Fibroblast of lung (primary cell): Measurements from ENCODE around the gene SOX13. TPM values are rescaled to one million over a fixed set of nuclear protein-coding genes. Genes with fewer than 3 reads are reported as not detected.

ENCODE experiments used
- DNase-seq, 2 donors: peaks; one replicate each; pipeline versions ENCODE4 v3.0.0 to v3.0.0-alpha.2; 2010; ENCODE audit warnings: low read depth in 2 of 2
- H2AFZ ChIP-seq: 2 replicates; pipeline ENCODE4 v1.5.1; 2012; ENCODE audit warnings: low read length, control low read depth, inconsistent platforms
- H3K27ac ChIP-seq: 2 replicates; pipeline ENCODE4 v1.5.1; 2011; ENCODE audit warnings: low read length, control low read depth; ENCODE audit not compliant: insufficient read depth
- H3K27me3 ChIP-seq: 2 replicates; pipeline ENCODE4 v1.5.1; 2011; ENCODE audit warnings: mild to moderate bottlenecking, low read length; ENCODE audit not compliant: control insufficient read depth, insufficient read depth
- H3K36me3 ChIP-seq: 2 replicates; pipeline ENCODE4 v1.5.1; 2011; ENCODE audit warnings: low read length; ENCODE audit not compliant: control insufficient read depth, insufficient read depth
- H3K4me1 ChIP-seq: 2 replicates; pipeline ENCODE4 v1.5.1; 2011; ENCODE audit warnings: low read length; ENCODE audit not compliant: control insufficient read depth, insufficient read depth; ENCODE audit errors: extremely low read depth
- H3K4me2 ChIP-seq: 2 replicates; pipeline ENCODE4 v1.5.1; 2011; ENCODE audit warnings: low read length, control low read depth; ENCODE audit not compliant: insufficient read depth; ENCODE audit errors: extremely low read depth
- H3K4me3 ChIP-seq, 4 experiments: fragments of 200-600 bp in 1 of 4; sonication (generic) in 1 of 4; replicated peaks in 1 of 4; 2 replicates each; pipeline ENCODE4 v1.5.1; 2011 to 2016; ENCODE audit warnings: low read length in 4 of 4, low read depth in 3 of 4, mild to moderate bottlenecking in 3 of 4, control low read depth in 2 of 4, inconsistent platforms in 1 of 4, mixed read lengths in 1 of 4; ENCODE audit not compliant: insufficient read depth in 1 of 4; ENCODE audit errors: control extremely low read depth in 1 of 4
- H3K79me2 ChIP-seq: 2 replicates; pipeline ENCODE4 v1.5.1; 2012; ENCODE audit warnings: mild to moderate bottlenecking, low read length, inconsistent platforms; ENCODE audit not compliant: control insufficient read depth, insufficient read depth
- H3K9ac ChIP-seq: 2 replicates; pipeline ENCODE4 v1.5.1; 2011; ENCODE audit warnings: mild to moderate bottlenecking, low read length, control low read depth; ENCODE audit not compliant: insufficient read depth
- H3K9me3 ChIP-seq: 2 replicates; pipeline ENCODE4 v1.5.1; 2012; ENCODE audit warnings: low read depth, low read length; ENCODE audit not compliant: control insufficient read depth, insufficient read depth
- H4K20me1 ChIP-seq: 2 replicates; pipeline ENCODE4 v1.5.1; 2011; ENCODE audit warnings: low read length; ENCODE audit not compliant: control insufficient read depth, insufficient read depth; ENCODE audit errors: extremely low read depth
- CTCF ChIP-seq, 2 donors: IDR thresholded peaks in 1 of 2; conservative IDR thresholded peaks in 1 of 2; 1 replicate in 1 of 2; 2 replicates in 1 of 2; pipeline ENCODE4 v1.5.1; 2011 to 2012; ENCODE audit warnings: low read length in 2 of 2, control low read depth in 1 of 2, inconsistent platforms in 1 of 2, low read depth in 1 of 2, mild to moderate bottlenecking in 1 of 2
- EZH2 ChIP-seq: IDR thresholded peaks from 2 replicates; pipeline ENCODE4 v1.5.1; 2012; ENCODE audit warnings: low read length, control low read depth, mild to moderate bottlenecking; ENCODE audit errors: missing control alignments
- polyA plus RNA-seq, 2 donors: library from polyadenylated mRNA; depleted of rRNA in 1 of 2; stranded (reverse) in 1 of 2; unstranded in 1 of 2; fragments of >200 nt; gene quantifications; 2 replicates each; pipeline ENCODE4 v1.2.1, GENCODE V29; 2011 to 2012; ENCODE audit warnings: missing spikeins in 1 of 2
- total RNA-seq: library from RNA; depleted of rRNA; stranded (reverse); fragments of >200 nt; gene quantifications from 2 replicates; pipeline ENCODE4 v1.2.1, GENCODE V29; 2014

Gene SOX13
- total and polyA plus RNA-seq, 2 donors (not counting 1 experiment from before 2014, with no cell fraction given): 2.0 to 5.5 TPM

GRCh38 chr1:204134103-204134502 is 61.2 kb downstream of the SOX13 start:
- DNase-seq: no peak
- no peak for TF ChIP-seq EZH2
- no peak for TF ChIP-seq CTCF (conservative IDR thresholded peaks at IDR 0.05 in 1 of 2, IDR thresholded peaks at IDR 0.05 in 1 of 2; ENCODE audit: low read depth in 1 of 2, low read length in 2 of 2)
- peaks cover 17% of the 10 kb centered on the region for H3K4me1 ChIP-seq

GRCh38 chr1:204136814-204137213 is 63.9 kb downstream of the SOX13 start:
- Histone ChIP-seq H3K27ac (no peak overlapping the region), H3K79me2 (no peaks in the 10 kb centered on the region), H3K27me3 (no peaks in the 10 kb centered on the region), H3K9ac (no peak overlapping the region), H3K4me1 (peaks cover under 1% of the 10 kb centered on the region), H4K20me1 (no peaks in the 10 kb centered on the region), H2AFZ (no peak overlapping the region), H3K9me3 (no peaks in the 10 kb centered on the region), H3K36me3 (no peaks in the 10 kb centered on the region), H3K4me3 (no peak overlapping the region), H3K4me2 (no peak overlapping the region)
- no peak for TF ChIP-seq CTCF (conservative IDR thresholded peaks at IDR 0.05 in 1 of 2, IDR thresholded peaks at IDR 0.05 in 1 of 2; ENCODE audit: low read depth in 1 of 2, low read length in 2 of 2)
- no peak for DNase-seq

More at GRCh38 chr1:204134103-204134502, 61.2 kb downstream of the SOX13 start:
- no peaks in the 10 kb centered on the region for H3K9me3 ChIP-seq
- no peak overlapping the region for H3K27ac ChIP-seq
- no peak overlapping the region for H3K9ac ChIP-seq
- H3K79me2 ChIP-seq: no peaks in the 10 kb centered on the region
- no peaks in the 10 kb centered on the region for H3K27me3 ChIP-seq
- H4K20me1 ChIP-seq: no peaks in the 10 kb centered on the region
- H3K4me2 ChIP-seq: no peak overlapping the region
- H3K36me3 ChIP-seq: no peaks in the 10 kb centered on the region
- H3K4me3 ChIP-seq: no peak overlapping the region
- no peak overlapping the region for H2AFZ ChIP-seq

- peaks cover 4% of the 10 kb centered on the region for H3K27me3 ChIP-seq
- H3K79me2 ChIP-seq: no peaks in the 10 kb centered on the region
- no peak overlapping the region for H3K4me2 ChIP-seq
- H3K4me1 ChIP-seq: no peaks in the 10 kb centered on the region
- no peak overlapping the region for H3K4me3 ChIP-seq
- no peak overlapping the region for H3K27ac ChIP-seq
- H3K9me3 ChIP-seq: no peaks in the 10 kb centered on the region
- H3K9ac ChIP-seq: no peak overlapping the region
- DNase-seq: no peak
- TF ChIP-seq CTCF (conservative IDR thresholded peaks at IDR 0.05 in 1 of 2, IDR thresholded peaks at IDR 0.05 in 1 of 2; ENCODE audit: low read depth in 1 of 2, low read length in 2 of 2) (no peak), EZH2 (no peak)
- no peaks in the 10 kb centered on the region for H3K36me3 ChIP-seq
- no peaks in the 10 kb centered on the region for H4K20me1 ChIP-seq
- H2AFZ ChIP-seq: no peak overlapping the region
These were observed 66.2 kb downstream of the SOX13 start for GRCh38 chr1:204139088-204139487.
